ENCODE data around the gene PRRC2C.

DNA sequence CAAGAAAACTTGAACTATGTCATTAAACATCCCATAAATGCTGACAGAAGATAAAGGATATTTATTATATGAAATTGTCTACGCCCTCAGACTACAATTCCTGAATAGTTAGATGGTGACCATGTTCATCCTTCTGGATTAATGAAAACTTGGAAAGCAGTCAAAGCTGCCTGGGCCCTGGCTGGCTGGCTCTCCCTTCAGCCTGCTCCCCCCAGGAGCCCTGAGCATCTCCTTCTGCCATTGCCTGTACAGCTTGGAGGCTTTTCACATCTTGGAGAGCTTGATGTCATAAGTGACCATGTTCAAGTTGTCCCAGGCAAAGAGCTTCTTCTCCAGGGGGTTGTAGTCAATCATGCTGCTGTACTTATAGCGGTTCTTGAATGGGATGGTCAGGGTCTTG lies 150.3 kb downstream of the PRRC2C start:
- TF ChIP-seq, protein P1, sequence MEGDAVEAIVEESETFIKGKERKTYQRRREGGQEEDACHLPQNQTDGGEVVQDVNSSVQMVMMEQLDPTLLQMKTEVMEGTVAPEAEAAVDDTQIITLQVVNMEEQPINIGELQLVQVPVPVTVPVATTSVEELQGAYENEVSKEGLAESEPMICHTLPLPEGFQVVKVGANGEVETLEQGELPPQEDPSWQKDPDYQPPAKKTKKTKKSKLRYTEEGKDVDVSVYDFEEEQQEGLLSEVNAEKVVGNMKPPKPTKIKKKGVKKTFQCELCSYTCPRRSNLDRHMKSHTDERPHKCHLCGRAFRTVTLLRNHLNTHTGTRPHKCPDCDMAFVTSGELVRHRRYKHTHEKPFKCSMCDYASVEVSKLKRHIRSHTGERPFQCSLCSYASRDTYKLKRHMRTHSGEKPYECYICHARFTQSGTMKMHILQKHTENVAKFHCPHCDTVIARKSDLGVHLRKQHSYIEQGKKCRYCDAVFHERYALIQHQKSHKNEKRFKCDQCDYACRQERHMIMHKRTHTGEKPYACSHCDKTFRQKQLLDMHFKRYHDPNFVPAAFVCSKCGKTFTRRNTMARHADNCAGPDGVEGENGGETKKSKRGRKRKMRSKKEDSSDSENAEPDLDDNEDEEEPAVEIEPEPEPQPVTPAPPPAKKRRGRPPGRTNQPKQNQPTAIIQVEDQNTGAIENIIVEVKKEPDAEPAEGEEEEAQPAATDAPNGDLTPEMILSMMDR (IDR thresholded peaks at IDR 0.05) = no peak
- no peak for TF ChIP-seq MYC (IDR thresholded peaks at IDR 0.05; ENCODE audit: borderline replicate concordance, low read length)
- no peak for TF ChIP-seq JUN (IDR thresholded peaks at IDR 0.05)
- TF ChIP-seq NFE2L2 (conservative IDR thresholded peaks at IDR 0.05; ENCODE audit: low read length) = no peak
- TF ChIP-seq, protein P2, sequence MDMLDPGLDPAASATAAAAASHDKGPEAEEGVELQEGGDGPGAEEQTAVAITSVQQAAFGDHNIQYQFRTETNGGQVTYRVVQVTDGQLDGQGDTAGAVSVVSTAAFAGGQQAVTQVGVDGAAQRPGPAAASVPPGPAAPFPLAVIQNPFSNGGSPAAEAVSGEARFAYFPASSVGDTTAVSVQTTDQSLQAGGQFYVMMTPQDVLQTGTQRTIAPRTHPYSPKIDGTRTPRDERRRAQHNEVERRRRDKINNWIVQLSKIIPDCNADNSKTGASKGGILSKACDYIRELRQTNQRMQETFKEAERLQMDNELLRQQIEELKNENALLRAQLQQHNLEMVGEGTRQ (IDR thresholded peaks at IDR 0.05) = no peak
- TF ChIP-seq MAZ (IDR thresholded peaks at IDR 0.05; ENCODE audit: borderline replicate concordance, low read depth, low read length) = no peak
- no peak for TF ChIP-seq POLR2A (IDR thresholded peaks at IDR 0.05; ENCODE audit: low read length)
- TF ChIP-seq EP300 (IDR thresholded peaks at IDR 0.05) = no peak
- no peak for TF ChIP-seq PHF8 (IDR thresholded peaks at IDR 0.05; ENCODE audit: borderline replicate concordance, low read depth)
- no peak for TF ChIP-seq KDM5A (IDR thresholded peaks at IDR 0.05)
- no peak for TF ChIP-seq CHD4 (IDR thresholded peaks at IDR 0.05; ENCODE audit: borderline replicate concordance)
- no peak for TF ChIP-seq ZSCAN20 (CRISPR knock-in tag; IDR thresholded peaks at IDR 0.05)

Measured in A549 (cell line).